ENCODE measurements around the gene WAC. TPM values are rescaled to one million over a fixed set of nuclear protein-coding genes. Genes with fewer than 3 reads are reported as not detected.

Gene WAC
- total RNA-seq, 1 donor from 2014 or later: 135 TPM

GRCh38 chr10:28523725-28524252 lies 9.1 kb upstream of the WAC start:
- intact Hi-C loops (cut with micrococcal nuclease): no loop called here

- intact Hi-C loops (cut with micrococcal nuclease): loop anchor here (5.0 kb wide), 1 partner anchor 1028 kb away; the partner anchor contains the start of gene RAB18
These were observed 2.2 kb upstream of the WAC start for GRCh38 chr10:28530751-28531150.

GRCh38 chr10:28533186-28533564 lies 257 bp downstream of the WAC start:
- intact Hi-C loops (cut with micrococcal nuclease): loop anchor here (1.0 to 5.0 kb wide), 6 partner anchors 100 to 1432 kb away; partner anchors contain the start of genes ANKRD26, BAMBI, MASTL and RAB18

GRCh38 chr10:28533571-28534304 lies 820 bp downstream of the WAC start:
- intact Hi-C loops (cut with micrococcal nuclease): loop anchor here (1.0 to 5.0 kb wide), 6 partner anchors 101 to 1433 kb away; partner anchors contain the start of genes ANKRD26, BAMBI, MASTL and RAB18

- intact Hi-C loops (cut with micrococcal nuclease): no loop called here
These were observed 2.9 kb downstream of the WAC start for GRCh38 chr10:28535846-28536245.

- intact Hi-C loops (cut with micrococcal nuclease): no loop called here
These were observed 5.7 kb downstream of the WAC start for GRCh38 chr10:28538595-28538994.

GRCh38 chr10:28540145-28540544 lies 7.2 kb downstream of the WAC start:
- intact Hi-C loops (cut with micrococcal nuclease): no loop called here

GRCh38 chr10:28541717-28542365 lies 8.9 kb downstream of the WAC start:
- intact Hi-C loops (cut with micrococcal nuclease): no loop called here

- intact Hi-C loops (cut with micrococcal nuclease): no loop called here
These were observed 9.8 kb downstream of the WAC start for GRCh38 chr10:28542728-28543127.

- intact Hi-C loops (cut with micrococcal nuclease): no loop called here
These were observed 11.1 kb downstream of the WAC start for GRCh38 chr10:28544058-28544457.

- intact Hi-C loops (cut with micrococcal nuclease): no loop called here
These were observed 13.2 kb downstream of the WAC start for GRCh38 chr10:28545967-28546644.

- intact Hi-C loops (cut with micrococcal nuclease): no loop called here
These were observed 16.0 kb downstream of the WAC start for GRCh38 chr10:28548781-28549498.

GRCh38 chr10:28551086-28551485 lies 18.2 kb downstream of the WAC start:
- intact Hi-C loops (cut with micrococcal nuclease): no loop called here

GRCh38 chr10:28552775-28553174 lies 19.9 kb downstream of the WAC start:
- intact Hi-C loops (cut with micrococcal nuclease): no loop called here

- intact Hi-C loops (cut with micrococcal nuclease): no loop called here
These were observed 21.1 kb downstream of the WAC start for GRCh38 chr10:28554009-28554408.

- intact Hi-C loops (cut with micrococcal nuclease): no loop called here
These were observed 22.0 kb downstream of the WAC start for GRCh38 chr10:28554952-28555351.

- intact Hi-C loops (cut with micrococcal nuclease): no loop called here
These were observed 22.4 kb downstream of the WAC start for GRCh38 chr10:28555358-28555757.

GRCh38 chr10:28556142-28556541 lies 23.2 kb downstream of the WAC start:
- intact Hi-C loops (cut with micrococcal nuclease): no loop called here

GRCh38 chr10:28558186-28558585 lies 25.3 kb downstream of the WAC start:
- intact Hi-C loops (cut with micrococcal nuclease): no loop called here

- intact Hi-C loops (cut with micrococcal nuclease): no loop called here
These were observed 26.1 kb downstream of the WAC start for GRCh38 chr10:28558923-28559508.

GRCh38 chr10:28559618-28560017 lies 26.7 kb downstream of the WAC start:
- intact Hi-C loops (cut with micrococcal nuclease): no loop called here
